H7 (cell line): ENCODE results near the gene LAPTM5. TPM values are rescaled to one million over a fixed set of nuclear protein-coding genes. Genes with fewer than 3 reads are reported as not detected.

Experiments
- DNase-seq: peaks from one replicate; pipeline ENCODE4 v3.0.0; 2012
- H3K27me3 ChIP-seq: 2 replicates; pipeline ENCODE4 v1.6.0; 2011; ENCODE audit warnings: mild to moderate bottlenecking, low read length; ENCODE audit not compliant: control insufficient read depth, insufficient read depth
- H3K36me3 ChIP-seq: replicated peaks from 2 replicates; pipeline ENCODE4 v1.5.1; 2011; ENCODE audit warnings: low read length; ENCODE audit not compliant: control insufficient read depth, insufficient read depth
- H3K4me3 ChIP-seq: 2 replicates; pipeline ENCODE4 v1.5.1; 2011; ENCODE audit warnings: low read depth, mild to moderate bottlenecking, control low read depth, low read length, moderate library complexity; ENCODE audit not compliant: insufficient read depth
- total RNA-seq: library from RNA; depleted of rRNA; stranded (reverse); fragments of >200 nt; shearing (Covaris generic); gene quantifications from 2 replicates; pipeline ENCODE4 v1.2.3, GENCODE V29; 2014

LAPTM5 gene
- total RNA-seq, 1 experiment from 2014 or later, result 0.28 TPM

- Histone ChIP-seq H3K4me3 (no peak overlapping the region), H3K27me3 (no peaks in the 10 kb centered on the region), H3K36me3 (no peaks in the 10 kb centered on the region)
Observed at GRCh38 chr1:30731806-30732276, 25.7 kb downstream of the LAPTM5 start.

GRCh38 chr1:30731109-30731805 is 26.3 kb downstream of the LAPTM5 start:
- H3K36me3 ChIP-seq, result no peaks in the 10 kb centered on the region
- no peaks in the 10 kb centered on the region for H3K27me3 ChIP-seq
- DNase-seq, result no peak
- H3K4me3 ChIP-seq, result no peak overlapping the region

More at GRCh38 chr1:30731806-30732276, 25.7 kb downstream of the LAPTM5 start:
- no peak for DNase-seq

GRCh38 chr1:30730346-30731108 is 27.0 kb downstream of the LAPTM5 start:
- no peak for DNase-seq
- Histone ChIP-seq H3K36me3 (no peaks in the 10 kb centered on the region), H3K27me3 (no peaks in the 10 kb centered on the region), H3K4me3 (no peak overlapping the region)

GRCh38 chr1:30729901-30730300 is 27.7 kb downstream of the LAPTM5 start:
- DNase-seq, result no peak
- no peaks in the 10 kb centered on the region for H3K36me3 ChIP-seq
- H3K27me3 ChIP-seq, result no peaks in the 10 kb centered on the region
- H3K4me3 ChIP-seq, result no peak overlapping the region

GRCh38 chr1:30728832-30729638 is 28.5 kb downstream of the LAPTM5 start:
- Histone ChIP-seq H3K36me3 (no peaks in the 10 kb centered on the region), H3K4me3 (no peak overlapping the region), H3K27me3 (no peaks in the 10 kb centered on the region)
- DNase-seq, result no peak

- no peak for DNase-seq
- H3K36me3 ChIP-seq, result no peaks in the 10 kb centered on the region
- H3K27me3 ChIP-seq, result no peaks in the 10 kb centered on the region
- no peak overlapping the region for H3K4me3 ChIP-seq
Observed at GRCh38 chr1:30728340-30728739, 29.2 kb downstream of the LAPTM5 start.

GRCh38 chr1:30727824-30728223 is 29.8 kb downstream of the LAPTM5 start:
- H3K27me3 ChIP-seq, result no peaks in the 10 kb centered on the region
- no peak for DNase-seq

GRCh38 chr1:30726773-30727684 is 30.5 kb downstream of the LAPTM5 start:
- Histone ChIP-seq H3K27me3 (no peaks in the 10 kb centered on the region), H3K4me3 (no peak overlapping the region), H3K36me3 (no peaks in the 10 kb centered on the region)
- DNase-seq, result no peak

More at GRCh38 chr1:30727824-30728223, 29.8 kb downstream of the LAPTM5 start:
- no peak overlapping the region for H3K4me3 ChIP-seq
- H3K36me3 ChIP-seq, result no peaks in the 10 kb centered on the region

- H3K27me3 ChIP-seq, result no peaks in the 10 kb centered on the region
- no peaks in the 10 kb centered on the region for H3K36me3 ChIP-seq
- DNase-seq, result no peak
- no peak overlapping the region for H3K4me3 ChIP-seq
Observed at GRCh38 chr1:30726236-30726635, 31.3 kb downstream of the LAPTM5 start.

- DNase-seq, result no peak
- Histone ChIP-seq H3K27me3 (no peaks in the 10 kb centered on the region), H3K4me3 (no peak overlapping the region), H3K36me3 (no peaks in the 10 kb centered on the region)
Observed at GRCh38 chr1:30725450-30726095, 32.0 kb downstream of the LAPTM5 start.

GRCh38 chr1:30724655-30725421 is 32.7 kb downstream of the LAPTM5 start:
- Histone ChIP-seq H3K36me3 (no peaks in the 10 kb centered on the region), H3K4me3 (no peak overlapping the region), H3K27me3 (no peaks in the 10 kb centered on the region)
- DNase-seq, result no peak

GRCh38 chr1:30724175-30724574 is 33.4 kb downstream of the LAPTM5 start:
- H3K36me3 ChIP-seq, result no peaks in the 10 kb centered on the region
- no peaks in the 10 kb centered on the region for H3K27me3 ChIP-seq
- DNase-seq, result no peak
- no peak overlapping the region for H3K4me3 ChIP-seq

- no peak for DNase-seq
- no peaks in the 10 kb centered on the region for H3K36me3 ChIP-seq
- no peak within 1 kb of the TSS for H3K4me3 ChIP-seq
- no peaks in the 10 kb centered on the region for H3K27me3 ChIP-seq
Observed at GRCh38 chr1:30723331-30723755, 34.2 kb downstream of the LAPTM5 start, which contains the start of gene MATN1. Gene MATN1, minus strand, starts transcription at chr1:30723585. Its CDS starts 34 bp downstream, at chr1:30723551.
